Gastroesophageal sphincter (tissue), 4 donors: ENCODE measurements around the gene TTC24. TPM values are rescaled to one million over a fixed set of nuclear protein-coding genes. Genes with fewer than 3 reads are reported as not detected.

Experiments
- ATAC-seq: fragments of 150-250 bp; one replicate; pipeline ENCODE4 v1.9.1; 2016; ENCODE audit warnings: mild to moderate bottlenecking, moderate library complexity
- H3K27ac ChIP-seq, 4 donors: fragments of 200-600 bp; sonication (generic) in 3 of 4; 1 replicate in 3 of 4; 2 replicates in 1 of 4; pipeline ENCODE4 v1.5.1; 2016 to 2019
- H3K27me3 ChIP-seq: fragments of 200-600 bp; sonication (generic); one replicate; pipeline ENCODE4 v1.5.1; 2019
- H3K36me3 ChIP-seq, 2 donors: fragments of 200-600 bp; sonication (generic); one replicate each; pipeline ENCODE4 v1.5.1; 2019; ENCODE audit warnings: control low read depth in 1 of 2
- H3K4me1 ChIP-seq, 3 donors: fragments of 200-600 bp; sonication (generic); 1 replicate in 2 of 3; 2 replicates in 1 of 3; pipeline ENCODE4 v1.5.1; 2016 to 2019; ENCODE audit warnings: control low read depth in 2 of 3
- H3K4me3 ChIP-seq, 2 donors: fragments of 200-600 bp; sonication (generic); one replicate each; pipeline ENCODE4 v1.5.1; 2019; ENCODE audit warnings: mild to moderate bottlenecking in 1 of 2, moderate library complexity in 1 of 2
- H3K9me3 ChIP-seq, 3 donors: fragments of 200-600 bp; sonication (generic); one replicate each; pipeline ENCODE4 v1.5.1; 2017 to 2019; ENCODE audit warnings: control low read depth in 2 of 3
- EP300 ChIP-seq: sonication (generic); formaldehyde crosslinking; IDR thresholded peaks from one replicate; pipeline ENCODE4 v1.6.1; 2017; ENCODE audit warnings: antibody characterized with exemption, mild to moderate bottlenecking
- POLR2A ChIP-seq, 2 donors: fragments of 450-650 bp; IDR thresholded peaks; one replicate each; pipeline ENCODE4 v1.6.1; 2017; ENCODE audit warnings: antibody characterized with exemption in 2 of 2, mild to moderate bottlenecking in 2 of 2, moderate library complexity in 1 of 2
- POLR2AphosphoS5 ChIP-seq: sonication (generic); formaldehyde crosslinking; IDR thresholded peaks from one replicate; pipeline ENCODE4 v1.6.1; 2017; ENCODE audit warnings: antibody characterized with exemption
- WGBS, 2 donors: methylation state at CpG; one replicate each; pipeline ENCODE4 v1.1.5; 2018; ENCODE audit warnings: low coverage in 1 of 2; 5-methylcytosine and 5-hydroxymethylcytosine counted together
- total RNA-seq, 4 donors: library from RNA; depleted of rRNA; stranded (reverse); fragments of >200 nt; gene quantifications; one replicate each; pipeline ENCODE4 v1.1.0, GENCODE V29; 2016
- TF ChIP-seq, protein P1 (sequence below), 4 experiments: fragments of 200-600 bp in 2 of 4; fragments of 450-650 bp in 2 of 4; sonication (generic) in 1 of 4; IDR thresholded peaks; one replicate each; pipeline ENCODE4 v1.5.1; 2017 to 2019; ENCODE audit warnings: antibody characterized with exemption in 4 of 4, mild to moderate bottlenecking in 2 of 4, moderate library complexity in 2 of 4

The TTC24 gene
- total RNA-seq, 4 donors from 2014 or later: not detected

DNA sequence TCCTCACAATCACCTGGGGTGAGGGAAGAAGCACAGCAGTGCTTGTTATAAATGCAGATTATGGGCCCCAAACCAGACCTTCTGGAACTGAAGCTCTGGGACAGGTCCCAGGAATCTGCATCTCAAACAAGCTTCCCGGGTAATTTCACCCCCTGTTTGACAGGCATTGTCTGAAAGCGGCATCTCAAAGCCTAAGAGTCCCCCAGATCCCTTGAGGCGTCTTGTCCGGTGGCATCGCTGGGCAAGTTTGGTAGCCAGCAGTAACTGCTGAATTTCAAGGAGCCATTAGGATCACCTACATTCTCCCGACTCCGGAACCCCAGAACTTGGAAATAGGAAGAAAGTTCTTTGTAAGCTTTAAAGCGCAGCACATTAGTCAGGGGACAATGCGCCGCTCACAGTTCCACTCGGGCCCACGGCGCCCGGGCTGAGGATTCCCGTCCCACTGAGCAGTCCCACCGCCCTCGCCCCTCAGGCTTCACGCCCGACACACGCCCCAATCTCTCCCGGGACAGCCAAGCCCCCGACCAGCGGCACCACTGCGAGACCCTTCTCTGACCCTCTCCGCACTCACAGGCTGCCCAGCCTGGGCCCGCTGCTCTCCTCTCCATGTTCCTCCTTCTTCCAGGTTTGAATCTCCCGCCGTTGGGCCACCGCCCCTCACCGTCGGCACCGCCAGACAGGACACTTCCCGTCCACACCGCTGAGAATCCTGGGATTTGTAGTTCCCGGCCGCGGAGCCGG lies 7.4 kb upstream of the TTC24 start, which contains the start of gene IQGAP3:
TSS of gene IQGAP3 (minus strand) at position 647 of the 744 bp plus-strand sequence. CDS start at position 611, 36 bp downstream.
- H3K36me3 ChIP-seq: no peaks in the 10 kb centered on the region
- H3K27me3 ChIP-seq: peaks cover 12% of the 10 kb centered on the region
- WGBS, 2 donors: 0% methylated on average over 13 of the region's 38 CpGs; no CpG with 5 or more reads in 1 of the 2 donors
- H3K4me1 ChIP-seq: peaks cover 0 to 20% (median 6%) of the 10 kb centered on the region in 3 donors
- H3K4me3 ChIP-seq: peak within 1 kb of the TSS in 1 of 2 donors; percentile 44
- peak; percentile 93 for ATAC-seq
- H3K27ac ChIP-seq: no peak within 1 kb of the TSS
- H3K9me3 ChIP-seq: no peaks in the 10 kb centered on the region
- TF ChIP-seq EP300: no peak
- TF ChIP-seq POLR2AphosphoS5: peak; percentile 62
- TF ChIP-seq, protein P1, sequence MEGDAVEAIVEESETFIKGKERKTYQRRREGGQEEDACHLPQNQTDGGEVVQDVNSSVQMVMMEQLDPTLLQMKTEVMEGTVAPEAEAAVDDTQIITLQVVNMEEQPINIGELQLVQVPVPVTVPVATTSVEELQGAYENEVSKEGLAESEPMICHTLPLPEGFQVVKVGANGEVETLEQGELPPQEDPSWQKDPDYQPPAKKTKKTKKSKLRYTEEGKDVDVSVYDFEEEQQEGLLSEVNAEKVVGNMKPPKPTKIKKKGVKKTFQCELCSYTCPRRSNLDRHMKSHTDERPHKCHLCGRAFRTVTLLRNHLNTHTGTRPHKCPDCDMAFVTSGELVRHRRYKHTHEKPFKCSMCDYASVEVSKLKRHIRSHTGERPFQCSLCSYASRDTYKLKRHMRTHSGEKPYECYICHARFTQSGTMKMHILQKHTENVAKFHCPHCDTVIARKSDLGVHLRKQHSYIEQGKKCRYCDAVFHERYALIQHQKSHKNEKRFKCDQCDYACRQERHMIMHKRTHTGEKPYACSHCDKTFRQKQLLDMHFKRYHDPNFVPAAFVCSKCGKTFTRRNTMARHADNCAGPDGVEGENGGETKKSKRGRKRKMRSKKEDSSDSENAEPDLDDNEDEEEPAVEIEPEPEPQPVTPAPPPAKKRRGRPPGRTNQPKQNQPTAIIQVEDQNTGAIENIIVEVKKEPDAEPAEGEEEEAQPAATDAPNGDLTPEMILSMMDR (IDR thresholded peaks at IDR 0.05): no peak

- Histone ChIP-seq H3K4me1 (peaks cover 0 to 20% (median 6%) of the 10 kb centered on the region in 3 donors), H3K9me3 (no peaks in the 10 kb centered on the region), H3K27me3 (peaks cover 12% of the 10 kb centered on the region), H3K4me3 (peak overlapping the region in 1 of 2 donors; percentile 44), H3K27ac (no peak overlapping the region), H3K36me3 (no peaks in the 10 kb centered on the region)
- TF ChIP-seq, protein P1 (IDR thresholded peaks at IDR 0.05): no peak
- TF ChIP-seq EP300: no peak
- TF ChIP-seq POLR2AphosphoS5: no peak
- TF ChIP-seq POLR2A (IDR thresholded peaks at IDR 0.05): no peak
- 16 to 29% methylated on average over 3 to 5 of the region's 10 CpGs for WGBS, 2 donors
- ATAC-seq: no peak
These were observed 6.9 kb upstream of the TTC24 start for GRCh38 chr1:156572663-156573018.

DNA sequence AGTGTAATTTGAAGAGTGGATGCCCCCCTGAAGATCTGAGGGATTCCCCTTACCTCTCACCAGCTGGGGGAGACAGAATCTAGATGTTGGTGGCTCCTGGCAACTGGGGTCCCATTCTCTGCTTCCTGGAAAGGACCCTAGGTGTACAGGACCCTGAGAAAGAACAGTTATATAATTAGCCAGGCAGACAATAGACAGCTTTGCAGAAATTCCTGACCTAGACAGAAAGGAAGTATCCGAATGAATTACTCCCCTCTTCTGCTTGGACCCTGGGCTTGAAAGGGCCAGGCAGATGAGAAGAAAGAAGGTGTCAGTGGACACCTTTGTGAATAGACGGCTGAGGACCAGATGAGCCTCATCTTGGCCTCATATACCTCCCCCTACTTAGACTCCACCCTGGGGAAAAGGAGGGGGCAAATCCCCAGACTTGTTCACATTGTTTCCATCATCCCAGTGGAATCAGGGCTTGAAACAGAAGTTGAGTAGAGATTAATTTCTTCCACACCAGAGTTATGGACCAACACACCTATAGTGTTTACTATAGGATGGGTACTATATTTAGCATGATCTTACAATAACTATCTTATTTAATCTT lies 5.4 kb upstream of the TTC24 start:
- TF ChIP-seq POLR2AphosphoS5: no peak
- TF ChIP-seq, protein P1 (IDR thresholded peaks at IDR 0.05): no peak
- TF ChIP-seq EP300: no peak
- no peak for TF ChIP-seq POLR2A (IDR thresholded peaks at IDR 0.05)
- WGBS, 2 donors: 17% methylated on average over 1 of the region's 2 CpGs; no CpG with 5 or more reads in 1 of the 2 donors
- Histone ChIP-seq H3K27me3 (peaks cover 12% of the 10 kb centered on the region), H3K4me1 (peaks cover 0 to 20% (median 6%) of the 10 kb centered on the region in 3 donors), H3K36me3 (no peaks in the 10 kb centered on the region), H3K4me3 (no peak overlapping the region), H3K9me3 (no peaks in the 10 kb centered on the region), H3K27ac (no peak overlapping the region)
- ATAC-seq: no peak

GRCh38 chr1:156577550-156577949 lies 2.0 kb upstream of the TTC24 start:
- Histone ChIP-seq H3K4me3 (no peak overlapping the region), H3K4me1 (peaks cover 0 to 4% (median 0%) of the 10 kb centered on the region in 3 donors), H3K9me3 (no peaks in the 10 kb centered on the region), H3K36me3 (no peaks in the 10 kb centered on the region), H3K27me3 (no peaks in the 10 kb centered on the region), H3K27ac (no peak overlapping the region)
- 74 to 100% methylated on average over 1 to 3 of the region's 3 CpGs for WGBS, 2 donors
- ATAC-seq: no peak
- TF ChIP-seq, protein P1 (IDR thresholded peaks at IDR 0.05): no peak
- no peak for TF ChIP-seq EP300
- no peak for TF ChIP-seq POLR2A (IDR thresholded peaks at IDR 0.05)
- TF ChIP-seq POLR2AphosphoS5: no peak
